Panc1 (cell line): ENCODE measurements around the gene INTS4.

Source experiments
- POLR2AphosphoS5 ChIP-seq: IDR thresholded peaks from 2 replicates; pipeline ENCODE4 v1.6.1; 2012; ENCODE audit warnings: mild to moderate bottlenecking, low read depth, low read length, moderate library complexity
- SIN3A ChIP-seq: IDR thresholded peaks from 2 replicates; pipeline ENCODE4 v1.6.1; 2012; ENCODE audit warnings: low read depth, mild to moderate bottlenecking, low read length, moderate library complexity, borderline replicate concordance; ENCODE audit not compliant: insufficient read depth
- TCF7L2 ChIP-seq: IDR thresholded peaks from 2 replicates; pipeline ENCODE4 v1.6.1; 2011; ENCODE audit warnings: mild to moderate bottlenecking, low read depth, low read length, inconsistent platforms
- TF ChIP-seq, protein P1 (sequence below): fragments of 450-650 bp; IDR thresholded peaks from 2 replicates; pipeline ENCODE4 v1.5.1; 2017; ENCODE audit warnings: mild to moderate bottlenecking
- TF ChIP-seq, protein P2 (sequence below), 2 experiments: IDR thresholded peaks; 2 replicates each; pipeline ENCODE4 v1.6.1; 2011 to 2012; ENCODE audit warnings: low read depth in 2 of 2, control low read depth in 1 of 2, low read length in 1 of 2, mild to moderate bottlenecking in 1 of 2, moderate library complexity in 1 of 2; ENCODE audit not compliant: insufficient read depth in 1 of 2

DNA sequence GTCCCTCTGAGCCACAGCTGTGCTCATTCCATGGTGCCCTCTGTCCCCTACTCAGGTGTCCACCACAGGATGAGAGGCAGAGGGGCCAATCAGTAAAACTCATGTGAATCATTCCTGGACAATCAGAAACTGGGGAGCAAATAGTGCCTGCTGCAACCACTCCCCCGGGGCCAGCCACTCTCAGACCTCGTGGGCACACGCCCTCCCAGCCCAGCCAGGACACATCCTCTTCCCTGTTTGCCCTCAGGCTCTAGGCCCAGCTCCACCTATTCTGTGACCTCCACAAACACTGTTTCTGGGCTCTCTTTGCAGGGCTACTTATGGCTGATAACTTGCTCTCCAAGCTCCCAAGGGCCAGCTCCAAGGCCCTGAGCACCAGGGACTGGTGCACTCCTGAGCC, 42.6 kb upstream of the INTS4 start:
- TF ChIP-seq POLR2AphosphoS5 = no peak
- TF ChIP-seq, protein P1, sequence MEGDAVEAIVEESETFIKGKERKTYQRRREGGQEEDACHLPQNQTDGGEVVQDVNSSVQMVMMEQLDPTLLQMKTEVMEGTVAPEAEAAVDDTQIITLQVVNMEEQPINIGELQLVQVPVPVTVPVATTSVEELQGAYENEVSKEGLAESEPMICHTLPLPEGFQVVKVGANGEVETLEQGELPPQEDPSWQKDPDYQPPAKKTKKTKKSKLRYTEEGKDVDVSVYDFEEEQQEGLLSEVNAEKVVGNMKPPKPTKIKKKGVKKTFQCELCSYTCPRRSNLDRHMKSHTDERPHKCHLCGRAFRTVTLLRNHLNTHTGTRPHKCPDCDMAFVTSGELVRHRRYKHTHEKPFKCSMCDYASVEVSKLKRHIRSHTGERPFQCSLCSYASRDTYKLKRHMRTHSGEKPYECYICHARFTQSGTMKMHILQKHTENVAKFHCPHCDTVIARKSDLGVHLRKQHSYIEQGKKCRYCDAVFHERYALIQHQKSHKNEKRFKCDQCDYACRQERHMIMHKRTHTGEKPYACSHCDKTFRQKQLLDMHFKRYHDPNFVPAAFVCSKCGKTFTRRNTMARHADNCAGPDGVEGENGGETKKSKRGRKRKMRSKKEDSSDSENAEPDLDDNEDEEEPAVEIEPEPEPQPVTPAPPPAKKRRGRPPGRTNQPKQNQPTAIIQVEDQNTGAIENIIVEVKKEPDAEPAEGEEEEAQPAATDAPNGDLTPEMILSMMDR = no peak
- no peak for TF ChIP-seq TCF7L2
- TF ChIP-seq SIN3A = no peak
- TF ChIP-seq, protein P2, sequence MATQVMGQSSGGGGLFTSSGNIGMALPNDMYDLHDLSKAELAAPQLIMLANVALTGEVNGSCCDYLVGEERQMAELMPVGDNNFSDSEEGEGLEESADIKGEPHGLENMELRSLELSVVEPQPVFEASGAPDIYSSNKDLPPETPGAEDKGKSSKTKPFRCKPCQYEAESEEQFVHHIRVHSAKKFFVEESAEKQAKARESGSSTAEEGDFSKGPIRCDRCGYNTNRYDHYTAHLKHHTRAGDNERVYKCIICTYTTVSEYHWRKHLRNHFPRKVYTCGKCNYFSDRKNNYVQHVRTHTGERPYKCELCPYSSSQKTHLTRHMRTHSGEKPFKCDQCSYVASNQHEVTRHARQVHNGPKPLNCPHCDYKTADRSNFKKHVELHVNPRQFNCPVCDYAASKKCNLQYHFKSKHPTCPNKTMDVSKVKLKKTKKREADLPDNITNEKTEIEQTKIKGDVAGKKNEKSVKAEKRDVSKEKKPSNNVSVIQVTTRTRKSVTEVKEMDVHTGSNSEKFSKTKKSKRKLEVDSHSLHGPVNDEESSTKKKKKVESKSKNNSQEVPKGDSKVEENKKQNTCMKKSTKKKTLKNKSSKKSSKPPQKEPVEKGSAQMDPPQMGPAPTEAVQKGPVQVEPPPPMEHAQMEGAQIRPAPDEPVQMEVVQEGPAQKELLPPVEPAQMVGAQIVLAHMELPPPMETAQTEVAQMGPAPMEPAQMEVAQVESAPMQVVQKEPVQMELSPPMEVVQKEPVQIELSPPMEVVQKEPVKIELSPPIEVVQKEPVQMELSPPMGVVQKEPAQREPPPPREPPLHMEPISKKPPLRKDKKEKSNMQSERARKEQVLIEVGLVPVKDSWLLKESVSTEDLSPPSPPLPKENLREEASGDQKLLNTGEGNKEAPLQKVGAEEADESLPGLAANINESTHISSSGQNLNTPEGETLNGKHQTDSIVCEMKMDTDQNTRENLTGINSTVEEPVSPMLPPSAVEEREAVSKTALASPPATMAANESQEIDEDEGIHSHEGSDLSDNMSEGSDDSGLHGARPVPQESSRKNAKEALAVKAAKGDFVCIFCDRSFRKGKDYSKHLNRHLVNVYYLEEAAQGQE (IDR thresholded peaks at IDR 0.05; ENCODE audit: insufficient read depth in 1 of 2, low read depth in 2 of 2, low read length in 1 of 2) = no peak
